Activated CD4-positive, alpha-beta memory T cell treated with anti-CD3 and anti-CD28 coated beads, Interleukin-2, amount 10 ng/mL, durations not matched to agents 7 days and 5 days (primary cell): ENCODE measurements around the gene CD27. TPM values are rescaled to one million over a fixed set of nuclear protein-coding genes. Genes with fewer than 3 reads are reported as not detected.
A peak's percentile ranks its signal among the peaks of the same experiment; 100 is the strongest.
"Not testable (repeated sequence)": the region's sequence is repeated elsewhere in the genome, so short reads cannot be mapped to it uniquely, and the experiment has no call there.

Source experiments
- CTCF ChIA-PET: fragments of 350-600 bp; sonication (Branson Sonifier 250); formaldehyde crosslinking; loops from one replicate; lab custom pipeline; 2021; ENCODE audit warnings: antibody characterized with exemption, inconsistent platforms; lab: Charles Lee
- POLR2A ChIA-PET: fragments of 350-600 bp; sonication (Branson Sonifier 250); formaldehyde crosslinking; loops from one replicate; lab custom pipeline; 2021; ENCODE audit warnings: antibody characterized with exemption; lab: Charles Lee
- DNase-seq: peaks from one replicate; pipeline ENCODE4 v3.0.0-alpha.2; 2020
- H3K27ac Mint-ChIP-seq: one replicate; pipeline ENCODE4 v1.8.0; 2021; ENCODE audit warnings: mild to moderate bottlenecking, mixed read lengths
- H3K27me3 Mint-ChIP-seq: one replicate; pipeline ENCODE4 v1.8.0; 2021; ENCODE audit warnings: mixed read lengths
- H3K36me3 Mint-ChIP-seq: one replicate; pipeline ENCODE4 v1.8.0; 2021; ENCODE audit warnings: low read depth, mixed read lengths
- H3K4me1 Mint-ChIP-seq: one replicate; pipeline ENCODE4 v1.8.0; 2021; ENCODE audit warnings: mixed read lengths
- H3K4me3 Mint-ChIP-seq: one replicate; pipeline ENCODE4 v1.8.0; 2021; ENCODE audit warnings: mild to moderate bottlenecking, mixed read lengths
- H3K9me3 Mint-ChIP-seq: one replicate; pipeline ENCODE4 v1.8.0; 2021; ENCODE audit warnings: mixed read lengths
- total RNA-seq, 2 experiments: library from RNA; stranded (reverse); gene quantifications; one replicate each; pipeline ENCODE4 v1.2.3, GENCODE V29; 2021

Gene CD27
- total RNA-seq, 2 experiments from 2014 or later: 39.9 to 43.4 TPM

- Mint-ChIP-seq H3K27ac (peak overlapping the region; percentile 66), H3K27me3 (no peaks in the 10 kb centered on the region), H3K4me1 (peaks cover 85% of the 10 kb centered on the region), H3K4me3 (no peak overlapping the region), H3K9me3 (no peaks in the 10 kb centered on the region), H3K36me3 (peaks cover 82% of the 10 kb centered on the region)
- CTCF ChIA-PET: interaction anchor here (0.5 to 2.3 kb wide), 26 partner anchors 12 to 499 kb away, joined by 3 to 95 read pairs (median 6); partner anchors contain the start of genes CD27, GAPDH, MRPL51 and TAPBPL
- POLR2A ChIA-PET: interaction anchor here (0.7 to 7.9 kb wide), 14 partner anchors 9 to 131 kb away, joined by 3 to 215 read pairs (median 6); partner anchors contain the start of genes CD27, GAPDH, MRPL51 and TAPBPL
- DNase-seq: no peak
Measured at GRCh38 chr12:6465467-6466183, 20.9 kb downstream of the CD27 start.

- no peak for DNase-seq
- no peaks in the 10 kb centered on the region for H3K9me3 Mint-ChIP-seq
- no peaks in the 10 kb centered on the region for H3K27me3 Mint-ChIP-seq
- no peak overlapping the region for H3K4me3 Mint-ChIP-seq
- ChIA-PET POLR2A (interaction anchor here (0.7 to 7.9 kb wide), 9 partner anchors 9 to 130 kb away, joined by 4 to 215 read pairs (median 14); partner anchors contain the start of genes CD27, GAPDH, MRPL51 and TAPBPL), CTCF (interaction anchor here (1.2 to 2.3 kb wide), 22 partner anchors 15 to 499 kb away, joined by 3 to 95 read pairs (median 8); partner anchors contain the start of genes CD27, GAPDH, MRPL51 and TAPBPL)
- peaks cover 77% of the 10 kb centered on the region for H3K36me3 Mint-ChIP-seq
- peak overlapping the region; percentile 27 for H3K27ac Mint-ChIP-seq
- H3K4me1 Mint-ChIP-seq: peaks cover 83% of the 10 kb centered on the region
Measured at GRCh38 chr12:6466184-6466573, 21.4 kb downstream of the CD27 start.

GRCh38 chr12:6466751-6467150 lies 22.0 kb downstream of the CD27 start:
- Mint-ChIP-seq H3K27ac (peak overlapping the region; percentile 56), H3K36me3 (peaks cover 71% of the 10 kb centered on the region), H3K4me1 (peaks cover 83% of the 10 kb centered on the region)
- DNase-seq, H3K4me3 Mint-ChIP-seq, H3K9me3 Mint-ChIP-seq, H3K27me3 Mint-ChIP-seq: not testable (repeated sequence)
- ChIA-PET CTCF (interaction anchor here (2.1 to 2.3 kb wide), 6 partner anchors 16 to 144 kb away, joined by 6 to 95 read pairs (median 20); partner anchors contain the start of genes MRPL51 and TAPBPL), POLR2A (interaction anchor here (1.7 to 7.9 kb wide), 7 partner anchors 10 to 130 kb away, joined by 6 to 215 read pairs (median 27); partner anchors contain the start of genes CD27, GAPDH, MRPL51 and TAPBPL)

- H3K27ac Mint-ChIP-seq, H3K9me3 Mint-ChIP-seq, CTCF ChIA-PET, H3K27me3 Mint-ChIP-seq, DNase-seq: not testable (repeated sequence)
- Mint-ChIP-seq H3K4me1 (peaks cover 79% of the 10 kb centered on the region), H3K36me3 (peaks cover 61% of the 10 kb centered on the region), H3K4me3 (peak overlapping the region; percentile 89)
- POLR2A ChIA-PET: interaction anchor here (3.8 to 6.4 kb wide), 4 partner anchors 15 to 65 kb away, joined by 32 to 298 read pairs (median 110); partner anchors contain the start of genes CD27, MRPL51, NCAPD2 and TAPBPL
Measured at GRCh38 chr12:6467571-6468282, 23.0 kb downstream of the CD27 start.

- H3K27me3 Mint-ChIP-seq: no peaks in the 10 kb centered on the region
- DNase-seq: no peak
- H3K4me1 Mint-ChIP-seq: peaks cover 74% of the 10 kb centered on the region
- H3K27ac Mint-ChIP-seq: peak overlapping the region; percentile 88
- ChIA-PET CTCF (interaction anchor here (1.2 to 2.3 kb wide), 3 partner anchors 20 to 70 kb away, joined by 4 to 9 read pairs (median 8); no protein-coding TSS in a partner anchor), POLR2A (interaction anchor here (3.8 to 6.4 kb wide), 4 partner anchors 16 to 64 kb away, joined by 32 to 298 read pairs (median 110); partner anchors contain the start of genes CD27, MRPL51, NCAPD2 and TAPBPL)
- peak overlapping the region; percentile 89 for H3K4me3 Mint-ChIP-seq
- H3K36me3 Mint-ChIP-seq: peaks cover 56% of the 10 kb centered on the region
- no peaks in the 10 kb centered on the region for H3K9me3 Mint-ChIP-seq
Measured at GRCh38 chr12:6468283-6468575, 23.5 kb downstream of the CD27 start.

- ChIA-PET POLR2A (interaction anchor here (1.4 to 6.4 kb wide), 8 partner anchors 17 to 95 kb away, joined by 6 to 298 read pairs (median 45); partner anchors contain the start of genes CD27, GAPDH, MRPL51 and NCAPD2), CTCF (interaction anchor here (0.8 to 2.3 kb wide), 7 partner anchors 8 to 133 kb away, joined by 3 to 9 read pairs (median 4); no protein-coding TSS in a partner anchor)
- Mint-ChIP-seq H3K9me3 (no peaks in the 10 kb centered on the region), H3K4me3 (peak overlapping the region; percentile 89), H3K27me3 (peaks cover 3% of the 10 kb centered on the region), H3K36me3 (peaks cover 49% of the 10 kb centered on the region), H3K4me1 (peaks cover 65% of the 10 kb centered on the region), H3K27ac (peak overlapping the region; percentile 88)
- DNase-seq: no peak
Measured at GRCh38 chr12:6469092-6469491, 24.3 kb downstream of the CD27 start.

- peak overlapping the region; percentile 89 for H3K4me3 Mint-ChIP-seq
Measured at GRCh38 chr12:6469609-6470374, 25.0 kb downstream of the CD27 start.

GRCh38 chr12:6470375-6471163 lies 25.8 kb downstream of the CD27 start, which contains the start of gene VAMP1:
VAMP1 (minus strand) TSS chr12:6470677; CDS start chr12:6470531, 146 bp downstream.
- Mint-ChIP-seq H3K9me3 (no peaks in the 10 kb centered on the region), H3K27ac (peak within 1 kb of the TSS; percentile 88), H3K4me1 (peaks cover 52% of the 10 kb centered on the region), H3K4me3 (peak within 1 kb of the TSS; percentile 89), H3K36me3 (peaks cover 38% of the 10 kb centered on the region), H3K27me3 (peaks cover 8% of the 10 kb centered on the region)
- ChIA-PET CTCF (interaction anchor here (0.7 to 2.3 kb wide), 27 partner anchors 9 to 420 kb away, joined by 3 to 13 read pairs (median 4); partner anchors contain the start of genes GAPDH, MRPL51 and TAPBPL), POLR2A (interaction anchor here (0.7 to 6.4 kb wide), 40 partner anchors 10 to 638 kb away, joined by 3 to 298 read pairs (median 5); partner anchors contain the start of genes C12orf57, CD27, CDCA3 and COPS7A)
- DNase-seq: peak; percentile 99

More at GRCh38 chr12:6469609-6470374, 25.0 kb downstream of the CD27 start:
- Mint-ChIP-seq H3K36me3 (peaks cover 42% of the 10 kb centered on the region), H3K27me3 (peaks cover 7% of the 10 kb centered on the region), H3K9me3 (no peaks in the 10 kb centered on the region), H3K27ac (peak overlapping the region; percentile 88), H3K4me1 (peaks cover 58% of the 10 kb centered on the region)
- DNase-seq: no peak
- ChIA-PET CTCF (interaction anchor here (0.6 to 2.3 kb wide), 26 partner anchors 8 to 421 kb away, joined by 3 to 13 read pairs (median 4); partner anchors contain the start of genes GAPDH, MRPL51 and TAPBPL), POLR2A (interaction anchor here (0.8 to 6.4 kb wide), 34 partner anchors 10 to 474 kb away, joined by 3 to 298 read pairs (median 5); partner anchors contain the start of genes C12orf57, CD27, CDCA3 and COPS7A)

GRCh38 chr12:6471989-6472360 lies 27.2 kb downstream of the CD27 start:
- Mint-ChIP-seq H3K4me3 (no peak overlapping the region), H3K36me3 (peaks cover 25% of the 10 kb centered on the region), H3K27ac (peak overlapping the region; percentile 88), H3K27me3 (peaks cover 8% of the 10 kb centered on the region), H3K4me1 (peaks cover 40% of the 10 kb centered on the region), H3K9me3 (no peaks in the 10 kb centered on the region)
- POLR2A ChIA-PET: interaction anchor here (1.6 to 6.4 kb wide), 8 partner anchors 8 to 116 kb away, joined by 3 to 298 read pairs (median 34); partner anchors contain the start of genes CD27, GAPDH, MRPL51 and NCAPD2
- CTCF ChIA-PET: interaction anchor here (1.0 to 2.0 kb wide), 3 partner anchors 9 to 82 kb away, joined by 3 to 12 read pairs (median 5); no protein-coding TSS in a partner anchor
- DNase-seq: no peak

GRCh38 chr12:6472491-6472890 lies 27.7 kb downstream of the CD27 start:
- CTCF ChIA-PET: interaction anchor here (1.0 to 1.5 kb wide), 2 partner anchors 9 to 82 kb away, joined by 3 to 5 read pairs; no protein-coding TSS in a partner anchor
- H3K4me3 Mint-ChIP-seq: no peak overlapping the region
- H3K36me3 Mint-ChIP-seq: peaks cover 20% of the 10 kb centered on the region
- no peaks in the 10 kb centered on the region for H3K9me3 Mint-ChIP-seq
- H3K27me3 Mint-ChIP-seq: peaks cover 8% of the 10 kb centered on the region
- POLR2A ChIA-PET: interaction anchor here (1.6 to 6.4 kb wide), 5 partner anchors 20 to 117 kb away, joined by 3 to 298 read pairs (median 88); partner anchors contain the start of genes CD27, GAPDH, MRPL51 and NCAPD2
- H3K27ac Mint-ChIP-seq: no peak overlapping the region
- H3K4me1 Mint-ChIP-seq: peaks cover 35% of the 10 kb centered on the region
- no peak for DNase-seq
